Tibial nerve (tissue), 4 donors: ENCODE results near the gene LMX1A.

Experiments used
- EP300 ChIP-seq, 2 donors: sonication (generic); formaldehyde crosslinking; IDR thresholded peaks; one replicate each; pipeline ENCODE4 v1.6.1; 2017; ENCODE audit warnings: antibody characterized with exemption in 2 of 2, mild to moderate bottlenecking in 1 of 2
- POLR2A ChIP-seq, 2 donors: fragments of 450-650 bp; IDR thresholded peaks; one replicate each; pipeline ENCODE4 v1.6.1; 2017; ENCODE audit warnings: antibody characterized with exemption in 2 of 2, mild to moderate bottlenecking in 2 of 2, moderate library complexity in 2 of 2
- TF ChIP-seq, protein P1 (sequence below), 5 experiments: fragments of 200-600 bp in 3 of 5; fragments of 450-650 bp in 2 of 5; sonication (generic) in 3 of 5; IDR thresholded peaks; one replicate each; pipeline ENCODE4 v1.5.1; 2016 to 2019; ENCODE audit warnings: antibody characterized with exemption in 5 of 5, mild to moderate bottlenecking in 3 of 5, moderate library complexity in 2 of 5

DNA sequence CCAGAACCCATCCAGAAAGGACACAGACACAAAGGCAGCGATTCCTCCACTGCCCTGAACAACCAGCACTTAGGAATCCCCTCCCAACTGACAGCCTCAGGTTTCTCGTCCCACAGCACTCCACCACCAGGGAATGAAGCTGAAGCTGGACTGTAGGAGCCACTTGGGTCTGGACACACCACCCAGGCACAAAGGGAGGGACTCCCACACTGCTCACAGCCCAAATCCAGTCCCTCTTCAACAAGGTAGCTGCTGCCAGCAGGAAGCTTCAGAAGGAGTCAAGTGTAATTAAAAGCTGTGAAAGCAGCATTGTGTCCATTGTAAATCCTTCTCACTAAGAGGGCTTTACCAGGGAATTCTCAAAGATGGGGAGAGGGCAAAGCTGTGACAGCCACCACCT, 29.0 kb downstream of the LMX1A start:
- TF ChIP-seq, protein P1, sequence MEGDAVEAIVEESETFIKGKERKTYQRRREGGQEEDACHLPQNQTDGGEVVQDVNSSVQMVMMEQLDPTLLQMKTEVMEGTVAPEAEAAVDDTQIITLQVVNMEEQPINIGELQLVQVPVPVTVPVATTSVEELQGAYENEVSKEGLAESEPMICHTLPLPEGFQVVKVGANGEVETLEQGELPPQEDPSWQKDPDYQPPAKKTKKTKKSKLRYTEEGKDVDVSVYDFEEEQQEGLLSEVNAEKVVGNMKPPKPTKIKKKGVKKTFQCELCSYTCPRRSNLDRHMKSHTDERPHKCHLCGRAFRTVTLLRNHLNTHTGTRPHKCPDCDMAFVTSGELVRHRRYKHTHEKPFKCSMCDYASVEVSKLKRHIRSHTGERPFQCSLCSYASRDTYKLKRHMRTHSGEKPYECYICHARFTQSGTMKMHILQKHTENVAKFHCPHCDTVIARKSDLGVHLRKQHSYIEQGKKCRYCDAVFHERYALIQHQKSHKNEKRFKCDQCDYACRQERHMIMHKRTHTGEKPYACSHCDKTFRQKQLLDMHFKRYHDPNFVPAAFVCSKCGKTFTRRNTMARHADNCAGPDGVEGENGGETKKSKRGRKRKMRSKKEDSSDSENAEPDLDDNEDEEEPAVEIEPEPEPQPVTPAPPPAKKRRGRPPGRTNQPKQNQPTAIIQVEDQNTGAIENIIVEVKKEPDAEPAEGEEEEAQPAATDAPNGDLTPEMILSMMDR (IDR thresholded peaks at IDR 0.05): no peak
- TF ChIP-seq POLR2A (IDR thresholded peaks at IDR 0.05) (no peak), EP300 (IDR thresholded peaks at IDR 0.05) (no peak)
